ENCODE measurements around the gene OXA1L. TPM values are rescaled to one million over a fixed set of nuclear protein-coding genes. Genes with fewer than 3 reads are reported as not detected.
"Not testable (repeated sequence)": the region's sequence is repeated elsewhere in the genome, so short reads cannot be mapped to it uniquely, and the experiment has no call there.

OXA1L gene
- total RNA-seq, 4 donors from 2014 or later: 64.3 to 83.6 (median 74.1) TPM

DNA sequence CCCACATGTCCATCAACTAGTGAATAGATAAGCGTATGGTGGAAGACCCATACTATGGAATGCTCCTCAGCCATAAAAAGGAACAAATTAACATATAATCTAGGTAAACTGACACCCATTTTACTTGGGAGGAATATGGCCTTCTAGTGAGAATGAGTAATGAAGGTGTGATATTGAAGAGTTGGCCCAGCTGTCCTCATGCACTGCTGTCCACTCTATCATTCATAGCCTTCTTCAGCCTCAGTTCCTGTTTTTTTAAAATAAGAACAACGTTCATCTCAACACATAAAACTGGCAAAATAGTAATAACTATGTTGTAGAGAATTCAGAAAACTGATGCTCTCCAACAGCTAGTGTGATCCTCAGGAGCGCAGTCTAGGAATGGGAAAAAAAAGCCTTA lies 26.5 kb upstream of the OXA1L start:
- H3K4me3 ChIP-seq (ENCODE audit: low read depth, poor library complexity, severe bottlenecking): no peak overlapping the region
- 84 to 88% methylated on average over 3 of the region's 3 CpGs for WGBS, 2 donors
- intact Hi-C loops (cut with DNase I; ENCODE audit: low total_unique reads): no loop called here
- DNase-seq (ENCODE audit: low spot score in 2 of 2): no peak
- no peak for TF ChIP-seq POLR2A (IDR thresholded peaks at IDR 0.05)
- TF ChIP-seq, protein P1, sequence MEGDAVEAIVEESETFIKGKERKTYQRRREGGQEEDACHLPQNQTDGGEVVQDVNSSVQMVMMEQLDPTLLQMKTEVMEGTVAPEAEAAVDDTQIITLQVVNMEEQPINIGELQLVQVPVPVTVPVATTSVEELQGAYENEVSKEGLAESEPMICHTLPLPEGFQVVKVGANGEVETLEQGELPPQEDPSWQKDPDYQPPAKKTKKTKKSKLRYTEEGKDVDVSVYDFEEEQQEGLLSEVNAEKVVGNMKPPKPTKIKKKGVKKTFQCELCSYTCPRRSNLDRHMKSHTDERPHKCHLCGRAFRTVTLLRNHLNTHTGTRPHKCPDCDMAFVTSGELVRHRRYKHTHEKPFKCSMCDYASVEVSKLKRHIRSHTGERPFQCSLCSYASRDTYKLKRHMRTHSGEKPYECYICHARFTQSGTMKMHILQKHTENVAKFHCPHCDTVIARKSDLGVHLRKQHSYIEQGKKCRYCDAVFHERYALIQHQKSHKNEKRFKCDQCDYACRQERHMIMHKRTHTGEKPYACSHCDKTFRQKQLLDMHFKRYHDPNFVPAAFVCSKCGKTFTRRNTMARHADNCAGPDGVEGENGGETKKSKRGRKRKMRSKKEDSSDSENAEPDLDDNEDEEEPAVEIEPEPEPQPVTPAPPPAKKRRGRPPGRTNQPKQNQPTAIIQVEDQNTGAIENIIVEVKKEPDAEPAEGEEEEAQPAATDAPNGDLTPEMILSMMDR (IDR thresholded peaks at IDR 0.05): no peak

- no peak for TF ChIP-seq POLR2A (IDR thresholded peaks at IDR 0.05)
- TF ChIP-seq, protein P1 (IDR thresholded peaks at IDR 0.05): no peak
- intact Hi-C loops (cut with DNase I; ENCODE audit: low total_unique reads): no loop called here
- H3K4me3 ChIP-seq (ENCODE audit: low read depth, poor library complexity, severe bottlenecking): no peak overlapping the region
- DNase-seq (ENCODE audit: low spot score in 2 of 2): no peak
- WGBS, 2 donors: 78 to 82% methylated on average over 4 of the region's 4 CpGs
These were observed 18.7 kb upstream of the OXA1L start for GRCh38 chr14:22747769-22748168.

DNA sequence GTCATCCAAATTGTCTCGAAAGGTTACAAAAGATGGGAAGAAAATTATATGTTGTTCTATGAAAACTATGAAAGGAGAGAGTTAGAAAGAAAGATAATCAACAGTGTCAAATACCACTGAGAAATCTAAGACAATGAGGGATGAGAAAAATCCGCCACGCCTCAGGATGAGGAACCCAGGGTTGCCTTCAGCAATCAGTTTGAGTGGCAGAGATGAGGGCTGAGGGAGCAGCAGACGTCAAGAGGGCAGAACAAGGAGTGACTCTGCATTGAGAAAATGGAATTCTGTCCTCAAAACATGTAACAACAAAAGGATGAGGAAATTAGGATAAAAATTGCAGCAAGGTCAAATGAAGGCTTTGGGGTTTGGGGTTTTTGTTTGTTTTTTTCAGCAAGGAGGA lies 18.3 kb upstream of the OXA1L start:
- intact Hi-C loops (cut with DNase I; ENCODE audit: low total_unique reads): no loop called here
- 68 to 78% methylated on average over 4 of the region's 4 CpGs for WGBS, 2 donors
- no peak for DNase-seq (ENCODE audit: low spot score in 2 of 2)
- no peak overlapping the region for H3K4me3 ChIP-seq (ENCODE audit: low read depth, poor library complexity, severe bottlenecking)
- TF ChIP-seq, protein P1 (IDR thresholded peaks at IDR 0.05): no peak
- no peak for TF ChIP-seq POLR2A (IDR thresholded peaks at IDR 0.05)

GRCh38 chr14:22748631-22749068 lies 17.8 kb upstream of the OXA1L start:
- DNase-seq (ENCODE audit: low spot score in 2 of 2): no peak
- TF ChIP-seq POLR2A (IDR thresholded peaks at IDR 0.05): no peak
- TF ChIP-seq, protein P1 (IDR thresholded peaks at IDR 0.05): no peak
- intact Hi-C loops (cut with DNase I; ENCODE audit: low total_unique reads): no loop called here
- no peak overlapping the region for H3K4me3 ChIP-seq (ENCODE audit: low read depth, poor library complexity, severe bottlenecking)
- 47 to 52% methylated on average over 4 of the region's 4 CpGs for WGBS, 2 donors

GRCh38 chr14:22752422-22752821 lies 14.1 kb upstream of the OXA1L start:
- DNase-seq (ENCODE audit: low spot score in 2 of 2): no peak
- no peak overlapping the region for H3K4me3 ChIP-seq (ENCODE audit: low read depth, poor library complexity, severe bottlenecking)
- 39 to 65% methylated on average over 8 of the region's 8 CpGs for WGBS, 2 donors
- intact Hi-C loops (cut with DNase I; ENCODE audit: low total_unique reads): no loop called here
- TF ChIP-seq, protein P1 (IDR thresholded peaks at IDR 0.05): no peak
- TF ChIP-seq POLR2A (IDR thresholded peaks at IDR 0.05): no peak

GRCh38 chr14:22753586-22753985 lies 12.9 kb upstream of the OXA1L start:
- intact Hi-C loops (cut with DNase I; ENCODE audit: low total_unique reads): no loop called here
- DNase-seq (ENCODE audit: low spot score in 2 of 2): no peak
- 69 to 73% methylated on average over 6 of the region's 6 CpGs for WGBS, 2 donors
- TF ChIP-seq, protein P1 (IDR thresholded peaks at IDR 0.05): no peak
- TF ChIP-seq POLR2A (IDR thresholded peaks at IDR 0.05): no peak
- no peak overlapping the region for H3K4me3 ChIP-seq (ENCODE audit: low read depth, poor library complexity, severe bottlenecking)

- WGBS, 2 donors: 88 to 91% methylated on average over 10 of the region's 10 CpGs
- H3K4me3 ChIP-seq (ENCODE audit: low read depth, poor library complexity, severe bottlenecking); intact Hi-C loops (cut with DNase I; ENCODE audit: low total_unique reads); DNase-seq (ENCODE audit: low spot score in 2 of 2): not testable (repeated sequence)
These were observed 8.4 kb upstream of the OXA1L start for GRCh38 chr14:22757972-22758650.
